HG03565 (cell line): ENCODE results near the gene TINAGL1.
A peak's percentile ranks its signal among the peaks of the same experiment; 100 is the strongest.

Source experiments
- ATAC-seq: cut with Tn5 transposase; IDR thresholded peaks from one replicate; pipeline ENCODE4 v1.9.1; 2021; ENCODE audit warnings: mild to moderate bottlenecking, moderate library complexity; ENCODE audit not compliant: unreplicated experiment

Gene TINAGL1, protein sequence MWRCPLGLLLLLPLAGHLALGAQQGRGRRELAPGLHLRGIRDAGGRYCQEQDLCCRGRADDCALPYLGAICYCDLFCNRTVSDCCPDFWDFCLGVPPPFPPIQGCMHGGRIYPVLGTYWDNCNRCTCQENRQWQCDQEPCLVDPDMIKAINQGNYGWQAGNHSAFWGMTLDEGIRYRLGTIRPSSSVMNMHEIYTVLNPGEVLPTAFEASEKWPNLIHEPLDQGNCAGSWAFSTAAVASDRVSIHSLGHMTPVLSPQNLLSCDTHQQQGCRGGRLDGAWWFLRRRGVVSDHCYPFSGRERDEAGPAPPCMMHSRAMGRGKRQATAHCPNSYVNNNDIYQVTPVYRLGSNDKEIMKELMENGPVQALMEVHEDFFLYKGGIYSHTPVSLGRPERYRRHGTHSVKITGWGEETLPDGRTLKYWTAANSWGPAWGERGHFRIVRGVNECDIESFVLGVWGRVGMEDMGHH

DNA sequence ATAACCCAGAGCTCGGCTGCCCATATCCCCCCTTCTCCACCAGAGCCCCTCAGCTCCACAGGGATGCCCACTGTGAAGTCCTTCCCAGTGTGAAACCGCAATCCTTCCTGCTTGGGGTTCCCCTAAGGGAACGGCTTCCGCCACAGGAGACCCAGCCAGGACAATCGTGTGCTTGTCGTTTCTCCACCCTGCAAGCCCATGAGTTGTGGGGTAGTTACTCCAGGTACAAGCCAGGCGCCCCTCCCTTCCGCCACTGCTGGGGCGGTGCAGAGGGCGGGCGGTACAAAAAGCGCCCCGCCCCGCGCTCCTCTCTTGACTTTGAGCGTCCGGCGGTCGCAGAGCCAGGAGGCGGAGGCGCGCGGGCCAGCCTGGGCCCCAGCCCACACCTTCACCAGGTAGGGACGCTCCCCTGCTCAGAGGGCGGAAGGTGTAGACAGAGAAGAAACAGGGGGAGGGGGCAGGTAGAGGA, at the start of gene TINAGL1:
TSS of gene TINAGL1 (plus strand) at position 315 of the 469 bp plus-strand sequence. CDS start 634 bp downstream, outside the sequence.
- ATAC-seq = no peak

DNA sequence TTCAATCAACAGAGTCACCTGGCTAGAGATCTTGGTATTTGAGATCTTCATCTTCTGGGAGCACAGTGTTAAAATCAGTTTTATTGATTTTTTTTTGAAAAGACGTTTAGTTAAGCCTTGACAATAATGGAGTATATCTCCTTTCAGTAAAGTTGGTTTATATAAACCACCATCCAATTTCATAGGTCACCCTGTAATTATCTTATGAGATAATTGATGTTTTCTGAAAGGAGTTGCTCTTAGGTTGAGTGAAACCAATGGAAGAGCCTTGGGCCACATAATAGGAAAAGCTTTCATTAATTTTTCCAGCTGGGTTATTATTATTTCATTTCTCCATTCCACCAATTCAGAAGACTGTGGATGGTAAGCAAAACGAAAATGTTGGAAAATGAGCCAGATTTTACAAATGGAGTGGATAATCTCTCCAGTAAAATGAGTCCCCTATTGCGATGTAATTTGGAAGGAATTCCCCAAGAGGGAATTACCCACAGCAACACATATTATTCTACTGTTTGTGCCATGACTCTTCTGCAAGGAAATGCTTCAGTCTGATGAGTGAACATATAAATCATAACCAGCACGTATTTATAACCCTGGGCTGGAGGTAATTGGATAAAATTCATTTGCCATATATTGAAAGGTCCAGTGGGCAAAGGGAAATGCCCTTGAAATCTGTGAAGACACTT, 46.2 kb upstream of the TINAGL1 start:
- ATAC-seq = no peak

DNA sequence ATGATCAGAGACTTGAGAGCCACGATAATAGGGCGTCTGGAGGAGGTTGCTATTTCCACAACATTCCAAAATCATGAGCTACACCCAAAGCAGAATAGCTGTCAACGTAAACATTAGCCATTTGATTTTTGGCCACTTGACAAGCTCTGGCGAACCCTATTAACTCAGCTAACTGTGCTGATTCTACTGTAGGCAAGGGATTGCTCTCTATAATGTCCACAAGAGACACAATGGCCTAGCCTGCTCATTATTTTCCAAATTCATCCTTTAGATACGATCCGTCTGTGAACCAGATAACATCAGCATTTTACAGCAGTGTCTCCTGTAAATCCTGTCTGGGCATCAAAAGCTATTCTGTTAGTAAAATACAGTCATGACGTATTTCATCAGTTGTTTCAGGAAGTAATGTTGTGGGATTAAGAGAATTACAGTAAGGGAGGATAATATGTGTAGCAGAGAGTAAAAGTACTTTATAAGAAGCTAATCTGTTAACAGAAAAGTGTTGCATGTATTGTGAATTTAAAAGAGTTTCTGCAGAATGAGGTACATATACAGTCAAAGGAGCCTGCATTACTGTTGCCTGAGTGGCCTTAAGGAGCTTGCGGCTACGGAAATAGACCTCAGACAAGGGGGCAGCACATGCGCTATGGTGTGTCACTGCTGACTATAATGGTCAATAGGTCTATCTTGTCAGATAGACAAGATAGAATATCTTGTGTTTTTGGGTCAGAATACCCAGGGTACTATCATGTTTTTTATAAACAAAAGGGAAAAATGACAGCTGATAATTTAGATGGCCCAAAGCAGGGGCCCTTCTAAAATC, 44.9 kb upstream of the TINAGL1 start:
- ATAC-seq = no peak

DNA sequence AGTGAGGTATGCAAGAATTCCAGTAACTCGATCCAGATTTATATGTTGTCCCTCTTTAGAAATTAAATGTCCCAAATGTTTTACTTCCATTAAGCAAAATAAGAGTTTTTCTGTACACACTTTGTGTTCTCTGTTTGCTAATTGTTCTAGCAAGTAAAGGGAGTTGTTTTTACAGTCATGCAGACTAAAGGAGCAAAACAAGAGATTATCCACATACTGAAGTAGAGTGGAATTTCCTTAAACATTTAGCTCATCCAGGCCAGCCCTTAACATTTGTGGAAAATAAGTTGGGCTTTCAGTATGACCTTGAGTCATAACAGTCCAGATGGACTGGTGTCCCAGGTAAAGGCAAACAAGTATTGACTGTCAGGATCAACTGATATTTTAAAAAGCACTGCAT, 44.1 kb upstream of the TINAGL1 start:
- ATAC-seq = no peak

DNA sequence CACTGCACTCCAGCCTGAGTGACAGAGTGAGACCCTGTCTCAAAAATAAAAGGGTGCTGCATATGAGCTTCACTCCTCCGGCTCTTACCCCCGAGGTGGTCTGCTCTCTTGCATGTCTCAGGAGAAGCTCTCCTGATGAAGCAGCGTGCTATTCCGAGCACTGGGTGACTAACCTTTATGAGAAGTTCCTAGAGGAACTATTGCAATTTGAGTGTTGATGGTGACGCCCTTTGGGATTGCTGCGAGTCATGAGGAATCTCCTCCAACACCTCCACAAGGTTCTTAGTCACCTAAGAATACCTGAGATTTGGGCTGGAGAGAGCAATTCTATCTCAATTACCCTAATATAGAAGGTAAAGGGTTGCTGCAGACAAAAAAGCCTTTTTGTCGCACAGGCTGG, 40.8 kb upstream of the TINAGL1 start:
- no peak for ATAC-seq

DNA sequence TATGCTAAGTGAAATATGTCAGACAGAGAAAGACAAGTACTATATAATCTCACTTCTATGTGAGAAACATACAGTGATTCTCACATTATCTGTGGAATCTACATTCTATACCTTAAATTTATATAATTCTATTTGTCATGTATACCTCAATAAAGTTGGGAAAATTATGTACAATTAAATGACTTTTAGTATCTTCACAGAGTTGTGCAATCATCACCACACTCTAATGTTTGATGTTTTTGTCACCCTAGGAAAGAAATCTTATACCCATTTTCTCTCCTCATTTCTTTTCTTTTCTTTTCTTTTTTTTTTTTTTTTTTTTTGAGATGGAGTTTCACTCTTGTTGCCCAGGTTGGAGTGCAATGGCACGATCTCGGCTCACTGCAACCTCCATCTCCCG, 37.0 kb upstream of the TINAGL1 start:
- ATAC-seq = no peak

DNA sequence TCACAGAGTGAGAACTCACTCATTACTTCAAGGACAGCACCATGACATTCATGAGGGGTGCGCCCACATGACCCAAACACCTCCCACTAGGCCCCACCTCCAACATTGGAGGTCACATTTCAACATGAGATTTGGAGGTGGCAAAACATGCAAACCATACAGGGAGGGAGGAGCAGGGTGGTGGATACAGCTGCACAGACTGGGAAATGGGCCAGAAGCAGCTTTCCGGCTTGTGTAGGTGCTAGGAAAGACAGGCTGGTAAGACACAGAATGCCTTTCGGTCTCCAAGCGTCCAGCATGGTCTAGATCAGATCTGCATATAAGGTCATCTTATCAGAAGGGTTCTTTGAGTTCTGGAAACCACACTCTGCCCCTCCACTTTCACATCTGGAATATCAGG, 35.1 kb upstream of the TINAGL1 start:
- no peak for ATAC-seq

DNA sequence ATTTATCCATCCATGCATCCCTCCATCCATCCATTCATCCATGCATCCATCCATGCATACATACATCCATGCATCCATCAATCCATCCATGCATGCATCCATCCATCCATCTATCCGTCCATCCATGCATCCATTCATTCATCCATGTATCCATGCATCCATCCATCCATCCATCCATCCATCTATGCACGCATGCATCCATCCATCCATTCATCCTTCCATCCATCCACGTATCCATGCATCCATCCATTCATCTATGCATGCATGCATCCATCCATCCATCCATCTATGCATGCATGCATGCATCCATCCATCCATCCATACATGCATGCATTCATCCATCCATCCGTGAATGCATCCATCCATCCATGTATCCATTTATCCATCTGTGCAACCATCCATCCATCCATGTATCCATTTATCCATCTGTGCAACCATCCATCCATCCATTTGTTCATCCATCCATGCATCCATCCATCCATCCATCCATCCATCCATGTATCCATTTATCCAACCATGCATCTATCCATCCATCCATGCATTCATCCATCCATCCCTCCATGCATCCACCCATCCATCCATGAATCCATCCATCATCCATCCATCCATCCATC, 30.3 kb upstream of the TINAGL1 start:
- ATAC-seq = no peak

DNA sequence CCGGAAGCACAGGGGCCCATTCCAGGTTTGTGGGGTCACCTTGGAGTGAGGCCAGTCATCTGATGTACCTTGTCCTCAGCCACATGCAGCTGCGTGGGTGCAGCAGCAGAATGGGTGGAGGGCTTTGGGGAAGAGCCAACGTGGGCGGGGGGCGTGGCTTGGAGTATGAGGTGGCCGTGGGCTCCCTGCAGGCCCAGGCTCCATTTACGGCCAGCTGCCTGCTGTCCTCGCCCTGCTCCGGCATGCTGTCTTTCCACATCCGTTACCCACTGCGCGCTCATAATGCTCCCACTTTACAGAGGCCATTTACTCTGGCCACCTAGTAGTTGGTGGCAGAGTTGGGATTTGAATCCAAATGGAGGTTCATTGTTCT, 27.8 kb upstream of the TINAGL1 start:
- ATAC-seq = no peak

DNA sequence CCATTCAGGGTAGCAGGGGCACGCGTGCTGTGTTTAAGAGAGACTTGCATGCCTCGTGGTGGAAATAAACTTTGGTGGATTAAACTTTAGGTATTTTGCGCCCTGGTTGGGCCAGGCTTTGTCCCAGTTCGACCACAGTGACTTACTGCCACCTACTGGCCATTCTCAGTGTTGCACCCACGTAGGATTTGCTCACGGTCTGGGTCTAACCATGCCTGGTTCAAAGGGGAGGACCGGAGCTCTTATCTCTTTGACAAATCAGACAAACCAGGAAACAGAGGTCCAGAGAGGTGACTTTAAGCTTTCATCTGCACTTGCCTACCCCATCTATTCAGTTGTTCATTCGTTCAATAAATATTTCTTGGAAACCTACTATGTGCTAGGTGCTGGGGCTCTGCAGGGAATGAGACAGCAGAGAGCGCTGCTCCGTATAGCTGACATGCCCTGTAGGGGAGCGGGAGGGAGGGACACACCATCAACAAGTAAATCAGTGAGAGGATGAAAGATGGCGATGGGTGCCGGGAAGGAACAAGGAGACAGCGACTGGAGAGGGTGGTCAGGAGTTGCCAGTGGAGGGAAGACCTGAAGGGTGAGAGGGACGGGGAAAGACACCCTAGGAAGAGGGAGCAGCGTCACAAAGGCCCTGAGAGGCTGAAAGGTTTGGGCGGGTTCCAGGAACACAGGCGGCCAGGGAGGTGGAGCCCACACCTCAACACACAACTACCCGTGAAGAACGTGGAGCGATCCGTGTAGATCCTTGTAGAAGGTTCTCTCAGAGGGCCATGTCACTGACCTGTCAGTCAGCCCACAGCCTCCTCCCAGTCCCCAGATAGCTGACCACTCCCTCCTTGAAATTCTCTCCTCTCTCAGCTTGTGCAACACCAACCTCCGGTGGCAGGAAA, 27.2 kb upstream of the TINAGL1 start:
- ATAC-seq = peak; percentile 39

DNA sequence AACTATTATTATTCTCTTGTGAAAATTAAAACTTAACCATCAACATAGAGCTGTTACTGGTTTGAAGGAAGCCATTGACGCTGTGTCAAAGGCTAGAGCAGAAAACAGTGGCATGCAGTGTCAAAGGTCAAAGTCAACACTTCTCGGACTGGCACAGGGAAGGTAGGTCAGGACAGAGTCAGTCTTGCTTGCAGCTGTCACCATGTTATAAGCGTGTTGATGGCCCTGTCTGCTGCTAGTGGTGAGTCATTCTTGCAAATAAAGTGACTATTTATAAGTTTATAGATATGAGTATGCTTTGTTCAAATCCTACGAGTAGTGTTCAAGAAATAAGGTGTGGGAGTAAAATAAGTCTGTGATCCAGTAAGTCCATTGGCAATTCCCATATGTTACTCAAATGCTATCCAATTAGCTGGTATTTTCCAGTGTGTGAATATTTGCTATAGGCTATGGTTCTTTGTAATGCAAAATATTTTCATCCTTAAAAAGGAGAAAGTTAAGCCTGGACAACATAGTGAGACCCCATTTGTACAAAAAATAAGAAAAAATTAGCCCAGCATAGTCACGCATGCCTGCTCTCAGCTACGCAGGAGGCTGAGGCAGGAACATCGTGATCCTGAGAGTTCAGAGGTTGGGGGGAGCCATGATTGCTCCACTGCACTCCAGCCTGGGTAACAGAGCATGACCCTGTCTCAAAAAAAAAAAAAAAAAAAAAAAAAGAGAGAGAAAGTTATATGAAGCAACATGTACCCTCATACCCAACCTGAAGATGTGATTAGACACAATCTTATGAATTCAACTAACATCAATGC, 26.3 kb upstream of the TINAGL1 start:
- peak; percentile 39 for ATAC-seq

DNA sequence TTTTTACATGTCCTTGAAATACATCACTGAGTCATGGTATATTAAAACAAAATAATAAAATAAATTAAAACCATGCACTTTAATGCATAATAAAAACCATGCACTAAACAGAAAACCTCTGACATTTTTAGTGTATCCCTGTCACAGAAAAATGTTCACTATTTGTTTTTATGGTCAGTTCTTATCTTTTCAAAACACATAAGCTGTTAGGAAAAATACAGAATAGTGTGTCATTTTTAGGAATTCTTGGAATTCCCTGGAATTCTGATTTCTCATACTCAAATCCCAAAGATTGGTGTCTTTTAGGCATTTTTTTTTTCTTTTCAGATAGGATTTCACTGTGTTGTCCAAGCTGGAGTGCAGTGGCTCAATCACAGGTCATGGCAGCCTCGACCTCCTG, 25.1 kb upstream of the TINAGL1 start:
- ATAC-seq = no peak

DNA sequence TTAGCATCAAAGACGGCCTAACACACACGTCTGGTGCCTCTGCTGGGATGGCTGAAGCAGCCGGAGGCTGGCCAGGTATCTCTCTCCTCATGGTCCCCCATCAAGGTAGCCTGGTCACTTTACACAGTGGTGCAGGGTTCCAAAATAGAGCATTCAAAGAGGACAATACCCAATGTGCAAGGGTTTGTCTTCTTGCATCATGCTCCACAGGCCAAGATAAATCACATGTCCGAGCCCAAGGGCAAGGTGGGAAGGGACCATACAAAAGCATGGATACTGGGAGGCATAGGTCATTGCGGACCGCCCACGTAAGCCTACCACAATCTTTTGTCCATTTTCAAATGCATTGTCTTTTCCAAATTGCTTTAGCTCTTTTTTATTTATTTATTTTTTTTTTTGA, 23.8 kb upstream of the TINAGL1 start:
- ATAC-seq = no peak

DNA sequence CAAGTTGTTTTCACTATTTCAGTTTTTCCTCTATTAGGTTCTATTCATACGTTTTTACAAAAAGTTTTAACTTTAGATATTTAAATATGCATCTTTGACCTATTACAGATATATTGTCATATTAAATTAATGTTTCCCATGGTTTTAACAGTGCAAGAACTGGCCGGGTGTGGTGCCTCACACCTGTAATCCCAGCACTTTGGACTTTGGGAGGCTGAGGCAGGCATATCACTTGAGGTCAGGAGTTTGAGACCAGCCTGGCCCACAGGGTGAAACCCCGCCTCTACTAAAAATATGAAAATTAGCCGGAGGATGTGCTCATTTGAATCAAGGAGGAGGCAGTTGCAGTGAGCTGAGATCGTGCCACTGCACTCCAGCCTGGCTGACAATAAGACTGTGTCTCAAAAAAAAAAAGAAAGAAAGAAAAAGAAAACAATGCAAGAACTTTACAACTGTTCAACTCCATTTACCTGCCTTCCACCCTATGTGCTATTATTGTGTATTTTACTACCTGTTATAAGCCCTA, 19.8 kb upstream of the TINAGL1 start:
- ATAC-seq = no peak

DNA sequence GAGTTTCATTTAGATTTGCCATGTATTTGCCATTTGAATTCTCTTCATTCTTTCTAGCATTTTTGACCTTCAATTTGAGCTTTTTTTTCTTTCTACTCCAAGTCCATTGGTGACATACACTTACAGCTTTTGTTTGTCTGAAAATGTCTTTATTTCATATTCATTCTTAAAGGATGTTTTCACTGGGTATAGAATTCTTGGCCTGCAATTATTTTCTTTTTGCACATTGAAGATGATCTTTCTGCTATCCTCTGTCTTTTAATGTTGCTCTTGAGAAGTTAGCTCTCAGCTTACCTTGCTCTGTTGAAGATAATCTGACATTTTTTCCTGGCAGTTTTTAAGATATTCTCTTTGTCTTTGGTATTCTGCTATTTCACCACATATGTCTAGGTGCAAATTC, 16.6 kb upstream of the TINAGL1 start:
- no peak for ATAC-seq

DNA sequence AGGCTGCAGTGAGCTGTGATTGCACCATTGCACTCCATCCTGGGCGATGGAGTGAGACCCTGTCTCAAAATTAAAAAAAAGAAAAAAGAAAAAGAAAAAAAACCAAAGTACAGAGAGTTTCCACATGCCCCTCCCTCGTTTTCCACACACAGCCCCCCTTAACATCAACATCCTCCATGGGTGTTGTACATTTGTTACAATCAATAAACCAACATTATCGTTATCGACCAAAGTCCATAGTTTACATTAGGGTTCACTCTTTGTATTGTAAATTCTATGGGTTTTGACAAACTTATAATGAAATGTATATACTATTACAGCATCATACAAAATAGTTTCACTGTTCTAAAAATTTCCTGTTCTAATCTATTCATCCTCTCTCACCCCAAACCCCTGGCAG, 15.9 kb upstream of the TINAGL1 start:
- no peak for ATAC-seq

DNA sequence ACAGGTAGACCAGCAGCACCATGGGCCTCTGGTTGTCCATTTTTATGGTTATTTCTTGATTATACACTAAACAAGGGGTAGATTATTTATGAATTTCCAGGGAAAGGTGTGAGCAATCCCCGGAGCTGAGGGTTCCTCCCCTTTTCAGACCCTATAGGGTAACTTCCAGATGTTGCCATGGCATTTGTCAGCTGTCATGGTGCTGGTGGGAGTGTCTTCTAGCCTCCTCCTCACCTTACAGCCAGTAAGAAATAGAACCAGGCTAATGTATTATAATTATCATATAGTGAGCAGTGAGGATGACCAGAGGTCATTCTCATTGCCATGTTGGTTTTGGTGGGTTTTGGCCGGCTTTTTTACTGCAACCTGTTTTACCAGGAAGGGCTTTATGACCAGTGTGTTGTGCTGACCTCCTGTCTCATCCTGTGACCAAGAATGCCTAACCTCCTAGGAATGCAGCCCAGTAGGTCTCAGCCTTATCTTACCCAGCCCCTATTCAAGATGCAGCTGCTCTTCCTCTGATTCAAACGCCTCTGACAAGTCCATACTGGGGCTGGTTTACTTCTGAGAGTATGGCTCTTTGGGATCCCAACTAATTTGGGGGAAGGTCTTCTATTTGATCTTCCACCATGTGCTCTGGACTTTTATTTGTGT, 13.5 kb upstream of the TINAGL1 start:
- ATAC-seq = no peak

DNA sequence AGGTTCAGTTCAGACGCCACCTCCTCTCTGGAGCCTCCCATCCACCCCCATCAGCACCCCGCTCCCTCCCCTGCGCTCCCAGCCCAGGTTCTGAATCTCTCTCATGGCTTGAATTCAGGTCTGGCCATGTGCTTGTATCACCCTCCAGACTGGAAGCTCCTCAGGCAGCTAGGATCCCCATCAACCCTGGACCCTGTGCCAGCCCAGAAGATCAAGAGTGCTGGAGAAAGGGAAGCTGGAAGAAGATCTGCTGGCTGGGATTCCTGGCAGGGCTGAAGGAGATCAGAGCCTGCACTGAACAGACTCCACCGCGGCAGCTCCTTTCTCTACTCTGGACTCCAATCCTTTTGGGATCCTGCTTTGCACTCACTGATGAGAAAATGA, 11.7 kb upstream of the TINAGL1 start:
- ATAC-seq = no peak
